ENCODE data around the gene TNK2.

DNA sequence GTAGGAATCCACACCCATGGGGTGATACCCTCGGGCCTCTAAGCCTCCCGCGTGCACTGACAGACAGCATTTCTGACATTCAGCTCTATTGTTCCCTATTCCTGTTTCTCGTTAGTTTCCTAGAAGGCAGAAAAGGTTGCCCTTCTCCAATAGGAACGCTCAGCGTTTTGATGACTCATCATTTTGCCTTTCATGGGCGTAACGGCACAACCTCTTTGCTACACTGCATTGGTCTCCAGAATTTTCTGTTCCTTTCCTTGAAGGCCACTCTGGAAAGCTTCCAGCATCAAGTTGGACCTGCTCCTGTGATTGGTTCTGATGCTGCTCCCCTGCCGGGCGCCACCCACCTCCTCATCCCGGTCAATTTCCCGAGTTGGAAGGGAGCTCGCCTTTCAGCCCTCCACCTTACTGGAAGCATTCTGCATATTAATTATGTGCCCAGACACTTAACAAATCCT lies 13.0 kb upstream of the TNK2 start:
- TF ChIP-seq, protein P1, sequence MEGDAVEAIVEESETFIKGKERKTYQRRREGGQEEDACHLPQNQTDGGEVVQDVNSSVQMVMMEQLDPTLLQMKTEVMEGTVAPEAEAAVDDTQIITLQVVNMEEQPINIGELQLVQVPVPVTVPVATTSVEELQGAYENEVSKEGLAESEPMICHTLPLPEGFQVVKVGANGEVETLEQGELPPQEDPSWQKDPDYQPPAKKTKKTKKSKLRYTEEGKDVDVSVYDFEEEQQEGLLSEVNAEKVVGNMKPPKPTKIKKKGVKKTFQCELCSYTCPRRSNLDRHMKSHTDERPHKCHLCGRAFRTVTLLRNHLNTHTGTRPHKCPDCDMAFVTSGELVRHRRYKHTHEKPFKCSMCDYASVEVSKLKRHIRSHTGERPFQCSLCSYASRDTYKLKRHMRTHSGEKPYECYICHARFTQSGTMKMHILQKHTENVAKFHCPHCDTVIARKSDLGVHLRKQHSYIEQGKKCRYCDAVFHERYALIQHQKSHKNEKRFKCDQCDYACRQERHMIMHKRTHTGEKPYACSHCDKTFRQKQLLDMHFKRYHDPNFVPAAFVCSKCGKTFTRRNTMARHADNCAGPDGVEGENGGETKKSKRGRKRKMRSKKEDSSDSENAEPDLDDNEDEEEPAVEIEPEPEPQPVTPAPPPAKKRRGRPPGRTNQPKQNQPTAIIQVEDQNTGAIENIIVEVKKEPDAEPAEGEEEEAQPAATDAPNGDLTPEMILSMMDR (IDR thresholded peaks at IDR 0.05): no peak
- no peak for TF ChIP-seq POLR2A (IDR thresholded peaks at IDR 0.05)

Measured in adrenal gland (tissue), 5 donors.